Hypothalamus (tissue), 51 donors: ENCODE measurements around the gene NUP62CL.
"Not testable (repeated sequence)": the region's sequence is repeated elsewhere in the genome, so short reads cannot be mapped to it uniquely, and the experiment has no call there.

Source experiments
- DNase-seq, 51 donors: peaks; one replicate each; lab custom pipeline; 2025; lab: John Stamatoyannopoulos, UW

NUP62CL gene, protein sequence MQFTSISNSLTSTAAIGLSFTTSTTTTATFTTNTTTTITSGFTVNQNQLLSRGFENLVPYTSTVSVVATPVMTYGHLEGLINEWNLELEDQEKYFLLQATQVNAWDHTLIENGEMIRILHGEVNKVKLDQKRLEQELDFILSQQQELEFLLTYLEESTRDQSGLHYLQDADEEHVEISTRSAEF

DNA sequence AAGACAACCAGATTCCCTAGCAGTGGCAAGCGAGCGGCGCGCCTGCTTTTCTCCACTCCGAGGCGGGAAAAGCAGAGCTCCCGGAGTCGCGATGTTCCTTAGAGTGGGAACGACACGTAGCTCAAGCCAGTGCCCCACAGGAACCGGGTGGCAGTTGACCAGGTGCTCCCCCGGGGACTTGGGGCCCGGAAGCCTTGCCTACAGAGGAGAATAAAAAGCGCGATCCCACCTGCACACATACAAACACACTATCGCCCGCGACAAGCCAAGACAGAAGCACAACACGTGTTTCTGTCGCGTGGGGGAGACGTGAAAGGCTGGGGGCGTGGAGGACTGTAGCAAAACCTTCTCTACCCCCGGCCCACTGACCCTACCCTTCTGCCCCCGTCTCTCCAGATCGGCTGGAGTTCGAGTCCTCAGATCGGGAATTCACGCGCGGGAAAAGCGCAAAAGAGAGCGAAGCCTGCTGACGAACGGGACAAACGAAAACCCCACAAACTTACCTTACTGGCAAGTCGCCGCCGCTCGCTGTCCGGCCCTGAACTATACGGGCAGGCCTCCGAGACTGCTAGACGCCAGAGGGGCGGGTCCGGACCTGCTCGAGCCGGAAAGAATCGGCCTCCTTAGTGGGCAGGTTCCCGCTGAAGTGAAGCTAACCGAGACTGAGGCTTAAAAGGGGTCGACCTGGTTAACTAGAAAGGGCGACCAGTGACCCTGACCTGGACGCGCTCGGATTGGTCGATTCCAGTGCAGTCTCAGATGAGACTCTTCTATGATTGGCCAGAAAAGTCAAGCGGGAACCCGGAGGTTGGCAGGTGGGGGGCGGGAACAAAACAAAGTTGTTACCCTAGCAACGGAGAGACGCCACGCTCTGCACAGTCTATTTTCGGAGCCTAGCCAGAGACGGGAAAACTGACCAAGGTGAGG is at the start of gene NUP62CL, which contains the start of gene DNAAF6:
Gene NUP62CL, minus strand, starts transcription at position 664 of the 927 bp plus-strand sequence. CDS start 31,287 bp downstream, outside the sequence.
Gene DNAAF6, plus strand, starts transcription at position 842 of the 927 bp plus-strand sequence. CDS start 6,265 bp downstream, outside the sequence.
- peak in 35 of 51 donors; percentile 0 to 34 (median 6) for DNase-seq

- DNase-seq: no peak
Measured at GRCh38 chrX:107228486-107228819, 22.2 kb upstream of the NUP62CL start.

- no peak for DNase-seq
Measured at GRCh38 chrX:107227780-107228485, 21.7 kb upstream of the NUP62CL start.

DNA sequence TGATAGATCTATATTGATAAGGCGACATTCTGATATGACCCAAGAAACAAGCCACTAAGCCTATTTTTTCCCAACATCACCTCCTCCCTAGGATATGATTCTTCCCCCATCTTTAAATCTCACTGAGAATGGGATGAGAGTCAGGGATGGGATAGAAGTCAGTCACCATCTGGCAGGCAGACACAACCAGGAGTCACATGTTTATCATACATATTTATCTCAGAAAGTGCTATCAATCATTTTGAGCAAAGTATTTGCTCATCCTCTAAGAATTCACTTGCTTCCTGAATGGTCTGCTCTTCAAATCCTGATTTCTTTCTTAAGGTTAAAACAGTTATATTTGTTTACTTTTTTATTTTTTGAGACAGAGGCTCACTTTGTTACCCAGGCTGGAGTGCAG is 20.5 kb upstream of the NUP62CL start:
- DNase-seq: no peak

- DNase-seq: no peak
Measured at GRCh38 chrX:107213477-107213876, 7.2 kb upstream of the NUP62CL start.

DNA sequence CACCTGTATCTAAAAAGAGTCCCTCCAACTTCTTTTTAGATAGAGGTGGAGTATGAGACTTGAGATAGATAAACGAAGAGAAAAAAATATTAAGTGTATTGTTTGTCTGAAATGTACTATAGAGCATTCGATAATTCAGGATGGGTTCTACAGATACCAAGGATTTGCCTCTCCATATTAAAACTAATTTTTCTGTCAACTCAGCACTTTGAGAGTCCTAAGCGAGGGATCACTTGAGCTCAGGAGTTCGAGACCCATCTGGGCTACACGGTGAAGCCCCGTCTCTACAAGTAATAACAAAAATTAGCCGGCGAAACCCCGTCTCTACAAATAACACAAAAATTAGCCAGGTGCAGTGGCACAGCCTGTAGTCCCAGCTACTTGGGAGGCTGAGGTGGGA is 1.7 kb upstream of the NUP62CL start:
- DNase-seq: no peak

DNA sequence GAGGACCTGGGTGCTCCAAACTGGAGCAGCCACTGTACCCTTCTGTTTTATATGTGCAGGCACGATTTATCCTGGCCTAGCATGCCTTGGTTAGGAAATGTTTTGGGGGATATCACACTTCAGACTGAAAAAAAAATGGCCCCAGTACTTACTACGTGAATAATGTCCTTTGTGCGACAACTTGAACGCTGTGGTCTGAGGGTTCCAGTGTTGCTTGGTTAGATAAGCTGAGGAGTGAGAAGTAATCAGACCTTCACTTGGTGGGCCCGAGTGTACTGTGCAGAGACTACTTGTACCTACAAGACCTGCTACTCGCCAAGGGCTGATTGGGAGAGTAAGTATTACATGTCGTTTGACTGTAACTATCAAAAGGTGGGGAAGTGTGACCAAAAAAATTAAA is 856 bp upstream of the NUP62CL start:
- no peak for DNase-seq

GRCh38 chrX:107206697-107207065 is 448 bp upstream of the NUP62CL start:
- no peak for DNase-seq

DNA sequence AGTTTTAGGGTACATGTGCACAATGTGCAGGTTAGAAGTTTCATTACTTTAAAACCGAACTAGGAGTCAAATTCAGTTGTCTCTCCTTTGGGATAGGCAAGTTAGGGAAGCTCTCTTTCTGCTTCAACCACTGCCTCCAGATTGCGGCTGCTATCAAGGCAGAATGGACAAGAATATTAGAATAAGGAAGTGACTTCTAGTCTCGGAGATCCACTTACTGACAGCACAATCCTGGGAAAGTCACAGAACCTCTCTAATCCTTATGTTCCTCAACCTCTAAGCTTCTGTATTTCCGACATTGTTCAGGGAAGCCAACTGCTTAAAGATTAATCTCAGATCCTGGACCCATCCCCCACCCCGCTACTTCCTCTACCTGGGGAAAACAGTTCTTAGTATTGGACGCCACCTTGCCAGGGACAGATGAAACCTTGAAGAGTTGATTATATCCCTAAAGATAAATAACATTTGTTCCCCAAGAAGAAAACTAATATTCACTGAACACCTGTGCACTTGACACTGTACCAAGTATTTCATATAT is 2.1 kb downstream of the NUP62CL start:
- no peak for DNase-seq

DNA sequence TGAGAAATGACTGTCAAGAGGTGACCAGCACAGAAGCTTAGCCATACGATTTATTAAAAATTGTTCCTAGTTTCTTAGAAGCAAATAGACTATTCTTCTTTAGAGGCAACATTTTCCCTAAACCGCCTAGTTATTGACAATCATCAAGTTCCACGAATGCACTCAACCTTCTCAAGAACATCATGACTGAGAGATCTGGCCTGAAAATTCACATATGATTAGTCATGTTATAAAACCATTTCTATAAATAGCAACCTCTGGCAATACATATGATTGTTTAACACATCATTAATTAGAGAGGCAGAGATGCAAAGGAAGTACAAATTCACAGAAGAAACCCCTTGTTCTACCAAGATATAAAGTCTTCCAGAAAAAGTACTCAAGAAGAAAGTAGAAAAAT is 6.7 kb downstream of the NUP62CL start:
- DNase-seq: no peak

DNA sequence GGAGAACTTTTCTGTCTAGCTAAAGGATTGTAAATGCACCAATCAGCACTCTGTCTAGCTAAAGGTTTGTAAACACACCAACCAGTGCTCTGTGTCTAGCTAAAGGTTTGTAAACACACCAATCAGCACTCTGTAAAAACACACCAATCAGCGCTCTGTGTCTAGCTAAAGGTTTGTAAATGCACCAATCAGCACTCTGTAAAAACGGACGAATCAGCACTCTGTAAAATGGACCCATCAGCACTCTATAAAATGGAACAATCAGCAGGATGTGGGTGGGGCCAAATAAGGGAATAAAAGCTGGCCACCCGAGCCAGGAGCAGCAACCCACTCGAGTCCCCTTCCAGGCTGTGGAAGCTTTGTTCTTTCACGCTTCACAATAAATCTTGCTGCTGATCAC is 8.2 kb downstream of the NUP62CL start:
- DNase-seq: not testable (repeated sequence)

DNA sequence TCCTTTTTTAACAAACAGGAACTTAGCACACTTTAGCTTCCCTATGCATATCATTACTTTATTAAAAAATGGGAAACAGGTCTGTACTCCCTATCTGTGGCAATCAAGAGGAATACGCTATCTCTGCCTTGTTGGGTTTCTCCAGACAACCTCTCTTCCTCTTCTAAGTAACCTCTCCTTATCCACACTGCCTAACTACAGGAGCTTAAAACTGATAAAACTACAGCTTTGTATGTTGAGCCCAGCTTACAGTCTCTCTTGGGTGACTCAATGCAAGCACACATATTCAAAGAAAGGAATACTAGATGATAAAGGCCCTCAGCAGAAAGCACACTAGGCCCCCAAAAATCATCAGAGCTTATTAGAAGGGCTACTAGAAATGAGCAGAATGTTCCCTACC is 8.9 kb downstream of the NUP62CL start:
- no peak for DNase-seq

DNA sequence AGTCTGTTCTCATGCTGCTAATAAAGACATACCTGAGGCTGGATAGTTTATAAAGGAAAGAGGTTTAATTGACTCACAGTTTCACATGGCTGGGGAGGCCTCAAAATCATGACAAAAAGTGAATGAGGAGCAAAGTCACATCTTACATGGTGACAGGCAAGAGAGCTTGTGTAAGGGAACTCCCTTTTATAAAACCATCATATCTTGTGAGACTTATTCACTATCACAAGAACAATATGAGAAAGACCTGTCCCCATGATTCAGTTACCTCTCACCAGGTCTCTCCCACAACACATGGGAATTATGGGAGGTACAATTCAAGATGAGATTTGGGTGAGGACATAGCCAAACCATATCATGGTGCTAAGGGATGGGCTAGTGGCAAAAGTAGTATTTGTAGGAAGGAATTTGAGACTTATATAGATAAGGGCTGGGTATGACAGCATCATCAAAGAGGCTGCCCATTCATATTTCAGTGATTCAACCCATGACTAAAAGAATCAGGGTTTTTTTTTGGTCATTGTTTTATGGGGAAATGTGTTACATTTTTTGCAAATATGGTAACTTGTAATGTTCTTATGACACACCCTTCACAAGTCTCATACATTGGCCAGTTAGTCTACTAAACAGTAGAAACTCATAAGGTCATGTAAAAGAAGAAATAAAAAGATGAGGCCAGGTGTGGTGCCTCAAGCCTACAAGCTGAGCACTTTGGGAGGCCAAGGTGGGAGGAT is 34.7 kb downstream of the NUP62CL start:
- no peak for DNase-seq

DNA sequence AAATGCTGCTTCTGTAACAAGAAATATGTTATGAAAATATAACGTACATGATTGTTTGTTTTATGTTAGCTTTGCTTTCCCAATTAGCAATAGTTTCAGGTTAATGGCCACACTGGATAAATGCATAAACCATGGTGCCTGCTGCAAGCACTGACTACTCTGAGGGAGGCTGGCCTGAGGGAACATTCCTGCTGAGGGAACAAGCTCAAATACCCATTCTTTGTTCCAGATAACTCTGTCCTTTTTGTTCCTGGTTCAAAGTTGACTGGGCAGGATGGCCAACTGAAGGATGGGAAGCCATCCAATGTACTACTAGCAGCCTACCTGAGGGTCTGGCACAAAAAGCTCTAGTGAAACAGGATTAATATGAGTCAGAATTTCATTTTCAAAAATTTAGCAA is 37.5 kb downstream of the NUP62CL start:
- no peak for DNase-seq

DNA sequence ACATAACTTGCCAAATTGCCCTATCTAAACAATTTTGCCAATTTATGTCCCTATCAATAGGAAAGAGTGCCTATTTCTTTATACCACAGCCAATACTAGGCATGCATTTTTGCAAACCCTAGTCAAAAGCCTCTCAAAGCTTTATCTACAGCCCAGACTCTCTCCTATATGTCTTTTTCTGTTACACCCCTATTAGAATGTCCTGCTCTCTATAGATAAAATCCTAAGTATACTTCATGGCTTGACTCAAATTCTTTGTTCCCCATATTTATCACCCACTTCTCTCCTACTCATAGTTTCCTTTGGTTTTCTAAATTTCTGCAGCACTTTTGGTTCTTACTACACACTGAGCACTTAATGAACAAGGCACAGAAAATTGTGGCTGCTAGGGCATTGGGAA is 38.0 kb downstream of the NUP62CL start:
- no peak for DNase-seq

DNA sequence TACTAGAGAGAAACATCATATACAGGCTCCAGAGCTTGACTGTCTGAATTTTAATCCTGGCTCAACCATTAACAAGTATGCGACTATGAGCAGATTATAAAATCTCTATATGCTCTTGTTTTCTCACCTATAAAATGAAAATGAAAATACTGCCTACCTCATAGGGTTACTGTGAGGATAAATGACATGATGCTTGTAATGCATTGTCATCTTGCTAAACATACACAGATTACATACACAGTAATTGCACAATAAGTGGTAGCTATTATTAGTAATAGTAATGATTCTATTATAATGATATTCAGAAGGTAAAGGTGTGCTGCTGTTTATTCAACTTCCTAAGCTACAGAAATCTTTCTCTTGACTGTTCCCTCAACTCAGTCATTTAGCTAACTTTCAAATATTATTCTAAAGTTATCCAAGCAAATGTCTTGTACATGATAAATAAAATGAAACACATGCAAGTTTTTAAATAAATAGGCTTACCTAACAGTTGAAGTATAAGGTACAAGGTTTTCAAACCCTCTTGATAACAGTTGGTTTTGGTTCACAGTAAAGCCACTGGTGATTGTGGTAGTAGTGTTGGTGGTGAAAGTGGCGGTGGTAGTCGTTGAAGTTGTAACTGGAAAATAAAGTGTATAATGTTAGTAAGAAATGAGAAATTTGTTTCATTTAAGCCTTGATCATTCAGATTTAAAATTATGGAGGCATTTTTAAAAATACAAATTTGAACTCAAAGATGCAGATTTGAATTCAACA is 38.9 kb downstream of the NUP62CL start:
- DNase-seq: no peak

DNA sequence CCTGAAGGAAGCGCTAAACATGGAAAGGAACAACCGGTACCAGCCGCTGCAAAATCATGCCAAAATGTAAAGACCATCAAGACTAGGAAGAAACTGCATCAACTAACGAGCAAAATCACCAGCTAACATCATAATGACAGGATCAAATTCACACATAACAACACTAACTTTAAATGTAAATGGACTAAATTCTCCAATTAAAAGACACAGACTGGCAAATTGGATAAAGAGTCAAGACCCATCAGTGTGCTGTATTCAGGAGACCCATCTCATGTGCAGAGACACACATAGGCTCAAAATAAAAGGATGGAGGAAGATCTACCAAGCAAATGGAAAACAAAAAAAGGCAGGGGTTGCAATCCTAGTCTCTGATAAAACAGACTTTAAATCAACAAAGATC is 48.6 kb downstream of the NUP62CL start:
- not testable (repeated sequence) for DNase-seq

- DNase-seq: not testable (repeated sequence)
Measured at GRCh38 chrX:107155621-107156430, 50.4 kb downstream of the NUP62CL start.
